Keratinocyte (primary cell): ENCODE data around the gene TPO.

ENCODE experiments used
- EZH2 ChIP-seq: IDR thresholded peaks from one replicate; pipeline ENCODE4 v1.6.1; 2012; ENCODE audit warnings: inconsistent platforms, mild to moderate bottlenecking, low read length, moderate library complexity
- TF ChIP-seq, protein P1 (sequence below), 3 experiments: IDR thresholded peaks in 1 of 3; conservative IDR thresholded peaks in 1 of 3; optimal IDR thresholded peaks in 1 of 3; 2 replicates in 2 of 3; 3 replicates in 1 of 3; pipeline versions ENCODE3 to v1.5.1; 2011; ENCODE audit warnings: low read length in 3 of 3, mild to moderate bottlenecking in 3 of 3, moderate library complexity in 2 of 3, control low read depth in 1 of 3, inconsistent platforms in 1 of 3; ENCODE audit not compliant: insufficient read depth in 2 of 3; ENCODE audit errors: extremely low read depth in 1 of 3

DNA sequence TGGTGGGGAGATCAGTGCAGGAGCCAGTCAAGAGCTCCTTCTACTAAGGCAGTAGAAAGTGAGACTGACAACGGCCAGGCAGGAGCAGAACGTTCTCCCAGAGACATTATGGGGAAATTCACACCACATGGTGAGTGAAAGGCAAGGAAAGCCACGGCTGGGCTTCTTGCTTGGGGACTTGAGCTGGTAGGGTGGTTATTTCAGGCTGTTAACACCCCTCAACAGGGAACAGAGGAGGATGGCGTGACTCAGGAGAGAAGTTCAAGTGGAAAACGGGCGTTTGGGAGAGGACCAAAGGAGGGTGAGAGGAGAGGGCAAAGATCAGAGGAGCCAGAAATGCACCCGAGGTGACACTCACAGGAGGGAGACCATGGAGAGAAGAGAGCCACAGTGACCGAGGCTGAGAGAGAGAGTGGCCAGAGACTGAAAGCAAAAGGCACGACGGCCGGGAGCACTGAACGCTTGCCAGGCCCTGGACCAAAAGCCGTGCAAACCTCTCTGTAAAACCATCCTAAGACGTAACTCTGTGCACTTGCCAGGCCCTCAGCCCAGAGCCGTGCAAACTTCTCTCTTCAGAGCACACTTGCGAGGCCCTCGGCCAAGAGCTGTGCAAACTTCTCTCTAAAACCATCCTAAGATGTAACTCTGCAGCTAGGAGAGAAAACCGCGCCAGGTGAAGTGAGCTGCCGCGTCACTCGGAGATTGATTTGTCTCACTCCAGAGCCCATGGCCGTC, 7.7 kb downstream of the TPO start:
- TF ChIP-seq, protein P1, sequence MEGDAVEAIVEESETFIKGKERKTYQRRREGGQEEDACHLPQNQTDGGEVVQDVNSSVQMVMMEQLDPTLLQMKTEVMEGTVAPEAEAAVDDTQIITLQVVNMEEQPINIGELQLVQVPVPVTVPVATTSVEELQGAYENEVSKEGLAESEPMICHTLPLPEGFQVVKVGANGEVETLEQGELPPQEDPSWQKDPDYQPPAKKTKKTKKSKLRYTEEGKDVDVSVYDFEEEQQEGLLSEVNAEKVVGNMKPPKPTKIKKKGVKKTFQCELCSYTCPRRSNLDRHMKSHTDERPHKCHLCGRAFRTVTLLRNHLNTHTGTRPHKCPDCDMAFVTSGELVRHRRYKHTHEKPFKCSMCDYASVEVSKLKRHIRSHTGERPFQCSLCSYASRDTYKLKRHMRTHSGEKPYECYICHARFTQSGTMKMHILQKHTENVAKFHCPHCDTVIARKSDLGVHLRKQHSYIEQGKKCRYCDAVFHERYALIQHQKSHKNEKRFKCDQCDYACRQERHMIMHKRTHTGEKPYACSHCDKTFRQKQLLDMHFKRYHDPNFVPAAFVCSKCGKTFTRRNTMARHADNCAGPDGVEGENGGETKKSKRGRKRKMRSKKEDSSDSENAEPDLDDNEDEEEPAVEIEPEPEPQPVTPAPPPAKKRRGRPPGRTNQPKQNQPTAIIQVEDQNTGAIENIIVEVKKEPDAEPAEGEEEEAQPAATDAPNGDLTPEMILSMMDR (optimal IDR thresholded peaks at IDR 0.05 in 1 of 3, IDR thresholded peaks at IDR 0.05 in 1 of 3, conservative IDR thresholded peaks at IDR 0.05 in 1 of 3; ENCODE audit: extremely low read depth in 1 of 3, insufficient read depth in 2 of 3, low read length in 3 of 3) = no peak
- no peak for TF ChIP-seq EZH2
